H9 (cell line): Measurements from ENCODE around the gene KCNIP4. TPM values are rescaled to one million over a fixed set of nuclear protein-coding genes. Genes with fewer than 3 reads are reported as not detected.
A peak's percentile ranks its signal among the peaks of the same experiment; 100 is the strongest.

Source experiments
- DNase-seq: peaks from one replicate; pipeline ENCODE4 v3.0.0-alpha.2; 2017
- H2AFZ ChIP-seq: one replicate; pipeline ENCODE4 v1.6.1; 2013; ENCODE audit warnings: mild to moderate bottlenecking, low read length, control low read depth, moderate library complexity
- H2AK5ac ChIP-seq: 2 replicates; pipeline ENCODE4 v1.6.1; 2013; ENCODE audit warnings: low read length, control low read depth, mixed read lengths; ENCODE audit not compliant: insufficient read length
- H2BK120ac ChIP-seq: one replicate; pipeline ENCODE4 v1.6.1; 2013; ENCODE audit warnings: low read depth, mild to moderate bottlenecking, low read length, control low read depth, inconsistent platforms; ENCODE audit not compliant: poor library complexity, severe bottlenecking
- H2BK12ac ChIP-seq: 2 replicates; pipeline ENCODE4 v1.6.1; 2013; ENCODE audit warnings: low read length, control low read depth, mixed read lengths, low read depth; ENCODE audit not compliant: insufficient read length
- H2BK15ac ChIP-seq: 2 replicates; pipeline ENCODE4 v1.6.1; 2013; ENCODE audit warnings: low read depth, low read length, control low read depth
- H2BK20ac ChIP-seq: one replicate; pipeline ENCODE4 v1.6.1; 2013; ENCODE audit warnings: low read depth, mild to moderate bottlenecking, low read length, control low read depth, inconsistent platforms; ENCODE audit not compliant: poor library complexity, severe bottlenecking
- H2BK5ac ChIP-seq: 2 replicates; pipeline ENCODE4 v1.6.1; 2013; ENCODE audit warnings: low read length, control low read depth, mixed read lengths; ENCODE audit not compliant: insufficient read length
- H3K14ac ChIP-seq: 2 replicates; pipeline ENCODE4 v1.6.1; 2013; ENCODE audit warnings: low read length, control low read depth; ENCODE audit not compliant: insufficient read depth
- H3K18ac ChIP-seq: 2 replicates; pipeline ENCODE4 v1.6.1; 2013; ENCODE audit warnings: low read depth, mild to moderate bottlenecking, mixed read lengths, low read length, control low read depth; ENCODE audit not compliant: insufficient read length
- H3K23ac ChIP-seq: 2 replicates; pipeline ENCODE4 v1.6.1; 2013; ENCODE audit warnings: low read length, control low read depth, mixed read lengths, low read depth; ENCODE audit not compliant: insufficient read length
- H3K23me2 ChIP-seq: 2 replicates; pipeline ENCODE4 v1.6.1; 2013; ENCODE audit warnings: low read depth, mild to moderate bottlenecking, mixed read lengths, low read length, control low read depth; ENCODE audit not compliant: insufficient read length, poor library complexity, severe bottlenecking
- H3K27ac ChIP-seq: 2 replicates; pipeline ENCODE4 v1.5.1; 2013; ENCODE audit warnings: low read length, control low read depth, mixed read lengths, low read depth; ENCODE audit not compliant: insufficient read length
- H3K27me3 ChIP-seq: 2 replicates; pipeline ENCODE4 v1.6.1; 2013; ENCODE audit warnings: low read length, control low read depth, inconsistent platforms; ENCODE audit not compliant: insufficient read depth
- H3K4ac ChIP-seq: 2 replicates; pipeline ENCODE4 v1.6.1; 2013; ENCODE audit warnings: low read depth, mild to moderate bottlenecking, control low read depth, inconsistent platforms, low read length, moderate library complexity
- H3K4me1 ChIP-seq: 2 replicates; pipeline ENCODE4 v1.6.1; 2013; ENCODE audit warnings: low read length, control low read depth, inconsistent platforms; ENCODE audit not compliant: insufficient read depth
- H3K4me2 ChIP-seq: 2 replicates; pipeline ENCODE4 v1.6.1; 2013; ENCODE audit warnings: low read length, control low read depth, mixed read lengths; ENCODE audit not compliant: insufficient read length, insufficient read depth
- H3K56ac ChIP-seq: 2 replicates; pipeline ENCODE4 v1.6.1; 2013; ENCODE audit warnings: low read depth, mild to moderate bottlenecking, mixed read lengths, low read length, control low read depth; ENCODE audit not compliant: insufficient read length
- H3K79me1 ChIP-seq: 2 replicates; pipeline ENCODE4 v1.6.1; 2013; ENCODE audit warnings: low read depth, mild to moderate bottlenecking, moderate library complexity, low read length, control low read depth, inconsistent platforms; ENCODE audit not compliant: insufficient read depth, poor library complexity, severe bottlenecking
- H3K79me2 ChIP-seq: 2 replicates; pipeline ENCODE4 v1.6.1; 2013; ENCODE audit warnings: low read length, control low read depth, inconsistent platforms; ENCODE audit not compliant: insufficient read depth
- H3K9ac ChIP-seq: 2 replicates; pipeline ENCODE4 v1.6.1; 2013; ENCODE audit warnings: low read length, control low read depth, mixed read lengths; ENCODE audit not compliant: insufficient read length; ENCODE audit errors: extremely low read depth
- H3K9me3 ChIP-seq: one replicate; pipeline ENCODE4 v1.6.1; 2013; ENCODE audit warnings: low read depth, low read length, inconsistent platforms; ENCODE audit not compliant: control insufficient read depth
- H3T11ph ChIP-seq: one replicate; pipeline ENCODE4 v1.6.1; 2013; ENCODE audit warnings: mild to moderate bottlenecking, low read length, control low read depth, inconsistent platforms
- H4K20me1 ChIP-seq: one replicate; pipeline ENCODE4 v1.6.1; 2013; ENCODE audit not compliant: control insufficient read depth, insufficient read length, insufficient read depth
- H4K5ac ChIP-seq: 2 replicates; pipeline ENCODE4 v1.6.1; 2013; ENCODE audit warnings: low read depth, mild to moderate bottlenecking, mixed read lengths, low read length, control low read depth; ENCODE audit not compliant: insufficient read length
- H4K8ac ChIP-seq: replicated peaks from 2 replicates; pipeline ENCODE4 v1.6.1; 2013; ENCODE audit warnings: low read length, control low read depth, mixed read lengths, low read depth; ENCODE audit not compliant: insufficient read length
- H4K91ac ChIP-seq: 2 replicates; pipeline ENCODE4 v1.6.1; 2013; ENCODE audit warnings: low read depth, mild to moderate bottlenecking, moderate library complexity, mixed read lengths, low read length, control low read depth; ENCODE audit not compliant: insufficient read length
- H3K27ac Mint-ChIP-seq, 3 experiments: 2 replicates in 2 of 3; 3 replicates in 1 of 3; pipeline ENCODE4 v1.8.0; 2020 to 2021; ENCODE audit warnings: mixed read lengths in 3 of 3, mild to moderate bottlenecking in 1 of 3, moderate library complexity in 1 of 3
- H3K27me3 Mint-ChIP-seq: 2 replicates; pipeline ENCODE4 v1.8.0; 2021; ENCODE audit warnings: low read depth, mild to moderate bottlenecking, moderate library complexity, mixed read lengths
- H3K36me3 Mint-ChIP-seq, 3 experiments: 2 replicates in 2 of 3; 3 replicates in 1 of 3; pipeline ENCODE4 v1.8.0; 2020 to 2021; ENCODE audit warnings: low read depth in 3 of 3, mixed read lengths in 3 of 3; ENCODE audit not compliant: insufficient read depth in 1 of 3
- H3K4me1 Mint-ChIP-seq, 2 experiments: 2 replicates each; pipeline ENCODE4 v1.8.0; 2020; ENCODE audit warnings: mixed read lengths in 2 of 2
- H3K4me3 Mint-ChIP-seq, 2 experiments: 2 replicates in 1 of 2; 3 replicates in 1 of 2; pipeline ENCODE4 v1.8.0; 2020 to 2021; ENCODE audit warnings: mild to moderate bottlenecking in 2 of 2, mixed read lengths in 2 of 2, moderate library complexity in 1 of 2
- H3K9me3 Mint-ChIP-seq, 2 experiments: 2 replicates in 1 of 2; 3 replicates in 1 of 2; pipeline ENCODE4 v1.8.0; 2020; ENCODE audit warnings: mild to moderate bottlenecking in 2 of 2, mixed read lengths in 2 of 2, moderate library complexity in 1 of 2
- WGBS: extraction: QIAGEN DNeasy Blood & Tissue Kit; methylation state at CpG from one replicate; pipeline ENCODE4 v1.1.7; 2013; ENCODE audit warnings: missing lambda C conversion rate, low lambda C conversion rate, mixed read lengths; ENCODE audit not compliant: insufficient read length; ENCODE audit errors: extremely low coverage; 5-methylcytosine and 5-hydroxymethylcytosine counted together
- total RNA-seq: library from RNA; stranded (reverse); gene quantifications from 2 replicates; pipeline ENCODE4 v1.2.1, GENCODE V29; 2021
- TF ChIP-seq, protein P1 (sequence below): fragments of 200-600 bp; sonication (generic); conservative IDR thresholded peaks from 3 replicates; pipeline ENCODE4 v1.8.0; 2021; ENCODE audit warnings: antibody characterized with exemption, mild to moderate bottlenecking

KCNIP4 gene
- total RNA-seq, 1 experiment from 2014 or later, result not detected

DNA sequence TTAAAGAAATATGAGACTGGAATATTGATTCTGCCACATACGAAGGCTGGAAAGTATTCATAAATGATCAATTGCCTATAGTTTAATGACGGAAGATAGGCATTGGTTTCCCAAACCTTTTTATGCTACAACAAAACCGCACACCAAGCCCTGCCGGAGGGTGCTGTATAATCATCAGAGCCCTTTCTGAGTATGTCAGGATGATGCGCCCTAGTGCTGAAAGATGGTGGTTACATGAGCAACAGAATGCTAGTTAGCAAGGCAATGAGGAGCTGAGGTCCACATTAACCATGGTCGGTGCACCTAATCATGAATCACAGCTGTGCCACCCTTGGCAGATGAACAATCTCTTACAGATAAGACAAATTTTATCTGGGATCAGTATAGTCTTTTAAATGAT is 757.3 kb downstream of the KCNIP4 start:
- H4K91ac ChIP-seq, result no peak overlapping the region
- no peak for DNase-seq
- H4K5ac ChIP-seq, result no peak overlapping the region
- Mint-ChIP-seq H3K4me1 (peaks cover 6 to 8% of the 10 kb centered on the region in 2 experiments; a peak in 3 of 4 replicates), H3K27ac (no peak overlapping the region), H3K27me3 (no peaks in the 10 kb centered on the region), H3K36me3 (no peaks in the 10 kb centered on the region), H3K4me3 (no peak overlapping the region), H3K9me3 (no peaks in the 10 kb centered on the region)
- H3K4ac ChIP-seq, result no peak overlapping the region
- H2BK20ac ChIP-seq, result no peak overlapping the region
- no peak overlapping the region for H3K56ac ChIP-seq
- H4K20me1 ChIP-seq, result no peaks in the 10 kb centered on the region
- H3K23me2 ChIP-seq, result no peaks in the 10 kb centered on the region
- no peak overlapping the region for H3K4me2 ChIP-seq
- H2AFZ ChIP-seq, result no peak overlapping the region
- H3K79me1 ChIP-seq, result no peaks in the 10 kb centered on the region
- no peak overlapping the region for H3K9ac ChIP-seq
- no peak overlapping the region for H2BK12ac ChIP-seq
- H3K9me3 ChIP-seq, result no peaks in the 10 kb centered on the region
- no peak overlapping the region for H3K23ac ChIP-seq
- no peak overlapping the region for H3K14ac ChIP-seq
- no peak overlapping the region for H4K8ac ChIP-seq
- no peak overlapping the region for H3K27ac ChIP-seq
- H3T11ph ChIP-seq, result no peak overlapping the region
- TF ChIP-seq, protein P1, sequence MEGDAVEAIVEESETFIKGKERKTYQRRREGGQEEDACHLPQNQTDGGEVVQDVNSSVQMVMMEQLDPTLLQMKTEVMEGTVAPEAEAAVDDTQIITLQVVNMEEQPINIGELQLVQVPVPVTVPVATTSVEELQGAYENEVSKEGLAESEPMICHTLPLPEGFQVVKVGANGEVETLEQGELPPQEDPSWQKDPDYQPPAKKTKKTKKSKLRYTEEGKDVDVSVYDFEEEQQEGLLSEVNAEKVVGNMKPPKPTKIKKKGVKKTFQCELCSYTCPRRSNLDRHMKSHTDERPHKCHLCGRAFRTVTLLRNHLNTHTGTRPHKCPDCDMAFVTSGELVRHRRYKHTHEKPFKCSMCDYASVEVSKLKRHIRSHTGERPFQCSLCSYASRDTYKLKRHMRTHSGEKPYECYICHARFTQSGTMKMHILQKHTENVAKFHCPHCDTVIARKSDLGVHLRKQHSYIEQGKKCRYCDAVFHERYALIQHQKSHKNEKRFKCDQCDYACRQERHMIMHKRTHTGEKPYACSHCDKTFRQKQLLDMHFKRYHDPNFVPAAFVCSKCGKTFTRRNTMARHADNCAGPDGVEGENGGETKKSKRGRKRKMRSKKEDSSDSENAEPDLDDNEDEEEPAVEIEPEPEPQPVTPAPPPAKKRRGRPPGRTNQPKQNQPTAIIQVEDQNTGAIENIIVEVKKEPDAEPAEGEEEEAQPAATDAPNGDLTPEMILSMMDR, result peak; percentile 28; the same call in 2 of the 3 replicates
- no peaks in the 10 kb centered on the region for H3K27me3 ChIP-seq
- no peak overlapping the region for H2AK5ac ChIP-seq
- 100% methylated on average over 1 of the region's 6 CpGs for WGBS
- H3K4me1 ChIP-seq, result no peaks in the 10 kb centered on the region
- H3K18ac ChIP-seq, result no peak overlapping the region
- H2BK15ac ChIP-seq, result no peak overlapping the region
- no peak overlapping the region for H2BK5ac ChIP-seq
- no peak overlapping the region for H2BK120ac ChIP-seq
- no peaks in the 10 kb centered on the region for H3K79me2 ChIP-seq
